CD4-positive, alpha-beta T cell treated with Interleukin-2 at 100 ng/mL for 4 hours (primary cell): ENCODE results near the gene TPMT.
"Not testable (repeated sequence)": the region's sequence is repeated elsewhere in the genome, so short reads cannot be mapped to it uniquely, and the experiment has no call there.

Experiments
- DNase-seq: peaks from one replicate; pipeline ENCODE4 v3.0.0-alpha.2; 2020; ENCODE audit warnings: low spot score

The TPMT gene

DNA sequence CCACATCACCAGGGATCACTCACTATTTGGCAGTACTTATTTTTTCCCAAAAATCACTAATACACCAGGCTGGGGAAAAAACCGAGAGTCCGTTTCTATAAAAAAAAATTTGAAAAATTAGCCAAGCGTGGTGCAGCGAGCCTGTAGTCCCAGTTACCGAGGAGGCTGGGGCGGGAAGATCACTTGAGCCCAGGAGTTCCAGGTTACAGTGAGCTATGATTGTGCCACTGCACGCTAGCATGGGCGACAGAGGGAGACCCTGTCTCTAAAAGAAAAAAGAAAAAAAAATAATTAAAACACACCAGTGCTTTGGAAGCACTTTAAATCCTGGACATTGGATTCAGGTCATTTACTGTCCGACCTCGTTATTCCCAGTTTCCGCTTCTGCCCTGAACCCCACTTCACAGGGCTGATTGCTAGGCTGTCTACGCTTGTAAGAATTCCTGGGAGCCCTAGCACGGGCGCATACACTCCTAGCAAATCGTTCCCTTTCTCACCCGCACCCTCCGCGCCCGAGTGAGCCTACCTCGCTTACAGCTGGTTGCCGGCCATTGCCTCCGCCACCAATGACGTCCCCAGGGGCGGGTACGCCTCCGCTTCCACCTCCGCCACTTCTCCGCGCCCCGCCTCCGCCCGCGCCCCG is at the start of gene TPMT:
Gene TPMT (minus strand): TSS at position 571 of the 643 bp plus-strand sequence. CDS start 5,950 bp downstream, outside the sequence.
- DNase-seq = no peak

DNA sequence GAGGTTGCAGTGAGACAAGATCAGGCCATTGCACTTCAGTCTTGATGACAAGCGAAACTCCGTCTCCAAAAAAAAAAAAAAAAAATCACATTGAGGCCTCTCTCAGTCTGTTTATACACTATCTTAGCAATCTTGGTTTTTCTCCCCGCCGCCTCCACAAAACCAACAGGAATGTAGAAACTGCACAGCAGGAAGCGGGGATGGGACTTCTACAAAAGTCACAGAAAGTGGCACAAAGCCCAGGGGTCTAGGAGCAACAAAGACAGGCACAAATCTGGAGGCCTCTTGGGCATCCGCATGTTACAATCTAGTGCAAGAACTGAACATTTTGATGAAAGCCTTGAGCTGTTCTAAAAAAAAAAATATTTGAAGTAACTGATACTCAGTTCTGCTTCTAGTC is 48.9 kb upstream of the TPMT start:
- DNase-seq = no peak

DNA sequence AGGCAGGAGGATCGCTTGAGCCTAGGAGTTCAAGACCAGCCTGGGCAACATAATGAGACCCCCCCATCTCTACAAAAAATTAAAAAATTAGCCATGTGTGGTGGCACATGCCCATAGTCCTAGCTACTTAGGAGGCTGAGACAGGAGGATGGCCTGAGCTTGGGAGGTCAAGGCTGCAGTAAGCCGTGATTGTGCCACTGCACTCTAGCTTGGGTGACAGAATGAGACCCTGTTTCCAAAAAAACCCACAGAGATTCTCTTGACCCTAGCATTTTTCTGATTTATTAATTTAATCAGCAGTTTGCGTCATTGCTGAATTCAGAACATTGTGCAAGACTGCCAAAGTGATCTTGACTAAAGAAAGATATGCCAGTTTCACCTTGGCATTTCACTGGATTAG is 37.1 kb upstream of the TPMT start:
- no peak for DNase-seq

DNA sequence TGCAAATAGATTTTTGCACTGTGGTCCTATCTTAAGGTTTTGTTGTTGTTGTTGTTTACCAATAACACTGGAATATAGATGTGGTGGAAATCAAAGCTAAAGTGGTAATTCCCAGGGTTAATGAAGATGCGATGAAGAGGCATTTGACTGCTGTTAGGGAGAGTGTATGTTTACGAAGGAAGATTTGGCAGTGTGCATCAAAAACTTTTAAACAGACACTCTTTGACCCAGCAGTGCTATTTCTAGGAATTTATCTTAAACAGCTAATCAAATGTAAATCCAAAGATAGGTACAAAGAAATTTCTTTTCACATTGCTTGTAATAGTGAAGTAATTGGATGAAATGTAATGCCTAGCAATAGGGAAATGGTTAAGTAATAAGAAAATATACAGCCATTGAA is 34.3 kb upstream of the TPMT start:
- no peak for DNase-seq

DNA sequence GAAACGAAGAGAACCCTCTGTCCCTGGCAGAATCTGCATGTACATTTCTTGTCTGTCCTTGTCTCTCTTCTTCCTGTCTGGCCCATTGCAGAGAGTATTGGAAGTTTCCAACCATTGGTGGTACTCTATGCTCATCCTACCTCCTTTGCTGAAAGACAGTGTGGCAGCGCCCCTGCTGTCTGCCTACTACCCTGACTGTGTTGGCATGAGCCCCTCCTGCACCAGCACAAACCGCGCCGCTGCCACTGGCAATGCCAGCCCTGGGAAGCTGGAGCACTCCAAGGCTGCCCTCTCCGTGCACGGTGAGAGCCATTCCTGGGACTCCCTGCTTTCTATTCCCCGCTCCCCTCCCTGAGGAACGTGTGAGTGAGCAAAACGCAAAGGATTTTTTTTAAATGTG is 32.8 kb upstream of the TPMT start:
- DNase-seq = no peak

DNA sequence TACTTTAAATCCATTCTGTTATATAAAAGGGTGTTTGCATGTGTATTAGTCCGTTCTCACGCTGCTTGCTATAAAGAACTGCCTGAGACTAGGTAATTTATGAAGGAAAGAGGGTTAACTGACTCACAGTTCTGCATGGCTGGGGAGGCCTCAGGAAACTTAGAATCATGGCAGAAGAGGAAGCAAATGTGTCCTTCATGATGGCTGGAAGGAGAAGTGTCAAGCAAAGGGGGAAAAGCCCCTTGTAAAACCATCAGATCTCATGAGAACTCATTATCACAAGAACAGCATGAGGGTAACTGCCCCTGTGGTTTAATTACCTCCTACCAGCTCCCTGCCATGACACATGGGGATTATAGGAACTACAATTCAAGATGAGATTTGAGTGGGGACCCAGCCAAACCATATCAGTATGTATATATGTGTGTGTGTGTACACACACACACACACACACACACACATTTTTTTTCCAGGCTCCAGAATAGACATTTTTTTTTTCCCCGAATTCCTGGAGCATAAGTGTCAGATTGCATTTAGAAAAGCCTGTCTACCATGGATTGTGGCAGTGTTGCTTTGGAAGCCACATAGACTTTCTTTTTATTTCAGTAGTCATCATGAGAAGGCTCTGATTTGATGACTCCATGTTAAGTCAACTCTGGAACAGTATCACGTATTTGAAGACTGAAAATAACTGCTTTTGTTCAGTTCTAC is 31.8 kb upstream of the TPMT start:
- no peak for DNase-seq

DNA sequence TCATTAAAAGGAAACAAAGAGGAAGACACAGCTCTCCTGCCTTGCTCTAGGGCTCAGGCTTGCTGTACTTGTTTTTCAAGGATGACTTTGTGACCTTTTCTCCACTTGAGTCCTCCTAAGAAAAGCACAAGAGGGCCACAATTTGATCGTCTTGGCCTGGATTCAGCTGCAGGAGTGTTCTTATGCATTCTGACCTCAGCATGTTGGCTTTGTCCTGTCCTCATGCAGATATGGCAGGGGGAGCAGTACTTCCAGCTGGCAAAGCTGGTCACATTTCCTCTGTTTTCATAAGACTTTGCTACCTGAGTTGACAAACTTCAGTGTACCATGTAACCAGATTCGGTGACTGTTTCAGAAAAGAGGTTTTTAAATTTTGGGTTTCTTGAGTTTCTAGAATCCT is 31.2 kb upstream of the TPMT start:
- DNase-seq = no peak

DNA sequence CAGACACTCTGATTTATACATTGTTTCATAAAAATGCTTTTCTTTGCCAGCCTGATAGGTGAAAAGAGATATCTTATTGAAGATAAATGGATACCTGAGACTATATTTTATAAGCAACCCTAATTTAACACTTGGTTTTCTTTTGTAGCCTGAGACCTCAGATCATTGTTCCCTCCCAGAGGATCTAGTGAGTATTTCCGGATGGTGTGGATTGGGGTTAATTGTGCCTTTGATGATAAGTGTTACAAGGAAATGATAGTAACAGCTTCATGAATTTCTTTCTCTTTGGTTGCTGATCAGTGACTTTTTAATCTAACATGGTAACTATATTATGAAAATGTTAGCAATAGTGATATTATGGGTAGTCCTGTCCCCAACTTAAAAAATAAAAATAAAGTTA is 30.7 kb upstream of the TPMT start:
- no peak for DNase-seq

DNA sequence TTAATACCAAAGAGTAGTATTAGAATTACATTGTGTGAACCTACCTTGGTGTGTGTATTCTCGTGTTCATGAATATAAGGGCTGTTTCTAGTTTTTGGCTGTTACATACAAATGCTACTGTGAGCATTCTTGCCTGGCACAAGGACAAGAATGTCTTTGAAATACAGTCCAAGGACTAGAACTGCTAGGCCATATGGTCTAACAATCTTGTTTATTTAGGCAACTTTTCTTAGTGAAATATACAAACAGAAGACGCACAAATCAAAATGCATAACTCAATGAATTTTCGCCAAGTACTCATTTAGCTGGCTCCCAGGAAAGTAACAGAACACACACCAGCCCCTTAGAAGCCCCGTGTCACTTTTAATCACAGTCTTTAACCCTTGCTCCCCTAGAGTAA is 28.9 kb upstream of the TPMT start:
- no peak for DNase-seq

DNA sequence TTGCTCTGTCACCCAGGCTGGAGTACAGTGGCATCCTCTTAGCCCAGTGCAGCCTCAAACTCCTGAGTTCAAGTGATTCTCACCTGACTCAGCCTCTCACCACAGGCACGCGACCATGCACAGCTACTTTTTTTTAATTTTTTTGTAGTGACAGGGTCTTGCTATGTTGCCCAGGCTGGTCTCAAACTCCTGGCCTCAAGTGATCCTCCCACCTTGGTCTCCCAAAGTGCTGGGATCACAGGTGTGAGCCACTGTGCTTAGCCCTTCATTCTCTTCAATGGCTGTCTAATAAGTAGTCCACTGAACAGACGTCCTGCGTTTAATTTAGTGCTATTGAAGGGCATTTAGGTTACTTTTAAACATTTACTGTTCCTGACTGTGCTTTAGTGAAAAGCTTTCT is 27.7 kb upstream of the TPMT start:
- DNase-seq = no peak

DNA sequence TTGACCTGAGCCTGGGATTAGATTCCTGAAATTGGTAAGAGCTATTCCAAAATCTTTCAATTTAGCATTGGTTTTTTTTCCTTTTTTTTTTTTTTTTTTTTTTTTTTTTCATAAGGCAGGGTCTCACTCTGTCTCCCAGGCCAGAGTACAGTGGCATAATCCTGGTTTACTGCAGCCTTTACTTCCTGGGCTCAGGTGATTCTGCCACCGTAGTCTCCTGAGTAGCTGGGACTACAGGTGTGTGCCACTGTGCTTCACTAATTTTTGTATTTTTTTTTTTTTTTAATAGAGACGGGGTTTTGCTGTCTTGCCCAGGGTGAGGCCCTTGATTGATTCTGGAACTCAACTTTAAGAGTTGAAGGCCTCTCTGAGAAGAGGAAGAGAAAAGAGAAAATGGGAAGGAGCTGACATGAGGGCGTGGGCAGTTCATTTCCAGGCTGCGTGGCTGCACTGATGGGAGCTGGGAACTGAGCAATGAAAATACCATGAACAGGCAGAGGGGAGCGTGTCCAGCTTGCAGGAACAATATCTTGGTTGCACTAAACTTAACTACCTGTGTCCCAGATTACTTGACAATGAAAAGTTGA is 25.0 kb upstream of the TPMT start:
- no peak for DNase-seq

DNA sequence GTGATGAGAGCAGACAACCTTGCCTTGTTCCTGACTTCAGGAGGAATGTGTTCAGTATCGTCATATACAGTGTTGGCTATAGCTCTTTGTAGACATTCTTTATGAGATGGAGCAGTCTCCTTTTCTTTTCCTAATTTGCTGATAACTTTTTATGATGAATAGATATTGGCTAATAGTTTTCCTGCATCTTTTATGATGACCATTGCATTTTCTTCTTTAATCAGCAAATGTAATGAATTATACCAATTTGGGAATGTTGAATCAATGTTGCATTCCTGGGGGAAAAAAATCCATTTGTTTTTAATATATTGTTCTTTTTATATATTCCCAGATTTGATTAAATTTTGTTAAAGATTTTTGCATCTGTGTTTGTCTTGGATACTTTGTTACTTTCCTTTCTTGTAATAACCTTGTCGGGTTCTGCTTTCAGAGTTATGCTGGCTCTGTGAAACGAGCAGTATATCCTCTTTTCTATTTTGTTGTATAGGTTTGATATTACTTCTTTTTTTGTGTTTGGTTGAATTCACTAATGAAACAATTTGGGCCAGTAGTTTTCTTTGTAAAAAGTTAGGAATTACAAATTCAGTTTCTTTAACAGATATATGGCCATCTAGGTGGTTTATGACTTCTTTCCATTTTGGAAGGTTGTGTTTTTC is 24.2 kb upstream of the TPMT start:
- DNase-seq = no peak

DNA sequence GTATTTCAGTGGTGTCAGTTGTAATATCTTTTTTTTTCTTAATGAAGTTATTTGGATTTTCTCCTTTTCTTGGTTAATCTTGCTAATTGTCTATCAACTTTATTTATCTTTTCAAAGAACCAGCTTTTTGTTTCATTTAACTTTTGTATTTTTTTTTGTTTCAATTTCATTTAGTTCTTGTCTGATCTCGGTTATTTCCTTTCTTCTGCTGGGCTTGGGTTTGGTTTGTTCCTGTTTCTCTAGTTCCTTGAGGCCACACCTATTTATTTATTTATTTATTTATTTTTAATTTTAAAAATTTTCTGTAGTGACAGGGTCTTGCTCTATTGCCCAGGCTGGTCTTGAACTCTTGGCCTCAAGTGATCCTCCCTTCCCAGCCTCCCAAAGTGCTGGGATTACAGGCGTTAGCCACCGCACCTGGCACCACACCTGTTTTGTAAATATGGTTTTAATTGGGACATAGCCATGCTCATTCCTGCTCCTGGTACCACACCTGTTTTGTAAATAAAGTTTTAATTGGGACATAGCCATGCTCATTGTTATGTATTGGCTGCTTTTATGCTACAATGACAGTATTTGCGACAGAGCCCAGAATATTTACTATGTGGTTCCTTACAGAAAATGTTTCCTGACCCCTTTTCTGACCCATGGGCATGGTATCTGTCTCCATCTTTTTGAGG is 22.5 kb upstream of the TPMT start:
- DNase-seq = no peak

DNA sequence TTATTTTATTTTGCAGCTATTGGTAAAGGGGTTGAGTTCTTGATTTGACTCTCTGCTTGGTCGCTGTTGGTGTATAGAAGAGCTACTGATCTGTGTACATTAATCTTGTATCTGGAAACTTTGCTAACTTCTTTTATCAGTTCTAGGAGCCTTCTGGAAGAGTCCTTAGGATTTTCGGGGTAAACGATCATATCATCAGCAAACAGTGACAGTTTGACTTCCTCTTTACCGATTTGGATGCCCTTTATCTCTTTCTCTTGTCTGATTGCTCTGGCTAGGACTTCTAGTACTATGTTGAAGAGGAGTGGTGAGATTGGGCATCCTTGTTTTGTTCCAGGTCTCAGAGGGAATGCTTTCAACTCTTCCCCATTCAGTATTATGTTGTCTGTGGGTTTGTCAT is 21.3 kb upstream of the TPMT start:
- DNase-seq = not testable (repeated sequence)

DNA sequence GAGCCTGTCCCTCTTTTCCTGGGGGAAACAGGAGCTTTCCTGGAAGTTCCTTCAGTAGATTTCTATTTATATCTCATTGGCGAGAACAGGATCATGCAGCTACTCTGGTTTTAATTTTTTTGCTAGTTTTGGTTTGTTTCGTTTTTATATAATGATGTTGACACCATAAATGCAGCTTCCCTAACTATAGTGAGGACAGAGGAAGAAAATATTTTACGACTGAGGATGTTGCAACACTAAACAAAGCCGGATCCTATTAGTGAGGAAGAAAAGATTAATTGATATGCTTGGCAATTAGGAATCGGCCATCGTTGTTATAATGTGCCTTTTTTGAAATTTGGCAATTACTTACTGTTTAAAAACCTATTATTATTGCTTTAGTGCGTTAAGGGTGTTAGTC is 17.0 kb upstream of the TPMT start:
- no peak for DNase-seq

DNA sequence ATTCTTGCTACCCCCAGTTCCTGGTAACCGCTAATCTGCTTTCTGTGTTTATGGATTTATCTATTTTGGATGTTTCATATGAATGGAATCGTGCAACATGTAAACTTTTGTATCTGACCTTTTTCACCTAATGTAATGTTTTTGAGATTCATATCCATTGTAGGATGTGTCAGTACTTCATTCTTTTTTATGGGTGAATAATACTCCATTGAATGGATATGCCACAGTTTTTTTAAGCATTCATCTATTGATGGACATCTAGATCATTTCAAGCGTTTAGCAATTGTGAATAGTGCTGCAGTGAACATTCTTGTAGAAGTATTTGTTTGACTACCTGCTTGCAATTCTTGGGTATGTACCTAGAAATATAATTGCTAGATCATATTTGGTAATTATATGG is 13.4 kb upstream of the TPMT start:
- DNase-seq = no peak

DNA sequence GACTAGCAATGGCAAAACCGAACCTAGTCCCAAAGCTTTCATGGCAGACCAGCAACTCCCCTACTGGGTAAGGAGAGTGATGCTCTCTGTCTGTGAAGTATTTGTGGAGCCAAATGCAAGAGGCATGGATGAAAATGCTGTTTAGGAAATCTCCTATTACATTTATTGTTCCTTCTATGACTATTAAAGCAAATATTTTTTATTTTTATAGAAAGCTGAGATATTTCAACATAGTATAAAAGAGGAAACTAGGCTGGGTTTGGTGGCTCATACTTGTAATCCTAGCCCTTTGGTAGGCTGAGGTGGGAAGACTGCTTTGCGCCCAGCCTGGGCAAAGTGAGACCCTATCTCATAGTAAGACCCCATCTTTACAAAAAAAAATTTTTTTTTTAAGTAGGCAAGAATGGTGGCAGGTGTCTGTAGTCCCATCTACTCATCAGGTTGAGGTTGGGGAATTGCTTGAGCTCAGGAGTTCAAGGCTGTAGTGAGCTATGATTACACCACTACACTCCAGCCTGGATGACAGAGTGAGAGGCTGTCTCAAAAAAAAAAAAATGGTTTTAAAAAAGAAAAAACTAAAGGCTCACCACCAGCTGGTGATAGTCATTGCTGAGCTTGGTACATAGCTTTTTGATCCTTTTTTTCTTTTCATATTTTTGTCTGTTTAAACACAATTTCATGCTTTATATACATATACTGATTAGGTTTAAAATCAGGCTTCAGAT is 11.6 kb upstream of the TPMT start:
- DNase-seq = no peak

DNA sequence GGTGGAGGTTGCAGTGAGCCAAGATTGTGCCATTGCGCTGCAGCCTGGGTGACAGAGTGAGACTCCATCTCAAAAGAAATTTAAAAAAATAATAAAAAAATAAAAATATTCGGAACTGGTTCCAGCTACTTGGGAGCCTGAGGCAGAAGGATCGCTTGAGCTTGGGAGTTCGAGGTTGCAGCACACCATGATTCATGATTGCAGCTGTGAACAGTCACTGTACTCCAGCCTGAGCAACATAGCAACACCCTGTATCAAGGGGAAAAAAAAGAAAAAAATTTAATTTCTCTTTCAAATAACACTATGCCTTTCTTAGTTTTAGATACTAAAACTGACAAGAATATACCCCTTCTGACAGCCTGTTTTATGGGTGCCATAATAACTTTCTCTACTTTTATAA is 10.9 kb upstream of the TPMT start:
- no peak for DNase-seq

DNA sequence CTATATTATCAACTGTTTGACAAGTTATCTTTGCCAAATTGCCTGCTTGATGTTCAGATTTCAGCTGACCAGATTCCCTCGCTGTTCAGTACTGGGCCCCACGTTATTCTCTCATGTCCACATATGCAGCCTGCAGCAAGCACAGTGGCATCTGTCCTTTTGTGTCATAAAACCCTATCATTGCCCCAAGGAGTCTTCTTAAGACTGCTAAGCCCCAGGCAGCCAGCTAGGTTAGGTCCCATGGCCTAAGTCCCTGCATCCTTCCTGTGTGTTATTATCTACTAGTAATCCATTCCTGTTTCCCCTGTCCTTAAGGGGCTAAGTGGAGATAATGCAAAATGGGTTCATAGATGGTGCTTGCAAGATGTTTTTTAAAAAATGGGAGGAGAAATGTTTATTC is 7.5 kb upstream of the TPMT start:
- DNase-seq = no peak

DNA sequence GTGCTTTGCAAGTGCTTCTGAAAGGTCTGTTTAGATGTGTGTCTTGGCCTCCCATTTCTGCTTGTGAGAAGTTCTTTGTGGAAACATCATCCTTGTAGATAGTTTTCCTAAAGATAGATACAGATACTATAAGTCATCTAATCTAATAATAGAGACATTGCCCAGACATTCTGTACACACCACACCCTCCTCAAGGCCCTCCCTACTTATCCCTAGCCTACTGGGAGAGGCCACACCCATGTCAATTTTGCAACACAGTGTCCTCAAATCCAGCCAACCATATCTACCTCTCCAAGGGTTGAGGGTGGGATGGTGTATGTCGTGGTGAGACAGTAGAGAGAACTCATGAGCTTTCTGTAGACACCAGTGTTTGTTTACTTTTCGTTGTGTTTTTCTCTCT is 6.6 kb upstream of the TPMT start:
- no peak for DNase-seq

DNA sequence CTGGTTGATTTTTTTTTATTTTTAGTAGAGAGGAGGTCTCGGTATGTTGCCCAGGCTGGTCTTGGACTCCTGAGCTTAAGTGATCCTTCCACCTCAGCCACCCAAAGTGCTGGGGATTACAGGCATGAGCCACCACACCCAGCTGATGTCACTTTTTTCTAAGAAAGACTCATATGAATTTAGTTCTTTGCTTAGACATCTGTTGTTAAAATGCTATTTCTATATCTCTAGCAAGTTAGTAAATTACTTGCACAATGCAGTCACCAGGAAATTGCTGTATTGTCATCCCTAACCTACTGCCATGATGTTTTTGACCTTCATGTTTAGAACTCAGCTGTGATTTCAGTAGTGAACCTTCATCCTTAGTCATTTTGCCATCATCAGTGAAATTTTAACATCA is 6.0 kb upstream of the TPMT start:
- no peak for DNase-seq

DNA sequence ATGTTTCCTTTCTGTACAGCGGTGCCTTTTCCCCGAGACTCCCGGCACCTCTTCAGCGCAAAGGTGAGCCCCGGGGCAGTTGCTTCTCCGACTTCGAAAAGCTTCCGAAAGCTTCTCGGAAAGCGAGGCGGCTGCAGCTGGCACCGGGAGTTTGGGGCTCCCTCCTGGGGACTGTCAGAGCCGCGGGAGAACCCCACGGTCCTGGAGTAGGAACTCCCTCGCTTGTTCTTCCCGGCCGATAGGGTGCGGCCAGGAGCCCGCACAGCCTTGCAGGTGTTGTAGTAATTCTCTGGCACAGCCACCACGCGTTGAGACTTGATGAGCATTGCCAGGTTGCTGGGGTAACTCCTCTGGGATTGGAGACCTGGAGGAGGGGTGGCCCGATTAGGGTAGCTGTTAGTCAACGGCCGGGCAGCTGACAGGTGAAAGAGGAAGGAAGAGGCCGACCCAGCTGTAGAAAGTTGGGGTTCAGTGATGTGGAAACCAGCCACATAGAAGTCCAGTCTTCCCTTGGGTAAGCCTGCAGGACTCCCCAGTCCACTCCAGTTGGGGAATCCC is 1.1 kb upstream of the TPMT start:
- DNase-seq = peak; percentile 47
